Endometrial microvascular endothelial cells (primary cell): ENCODE results near the gene NOL9. TPM values are rescaled to one million over a fixed set of nuclear protein-coding genes. Genes with fewer than 3 reads are reported as not detected.

Source experiments
- in situ Hi-C: cut with HindIII; loops from 2 replicates; pipeline ENCODE4 v1.10.0; 2017; ENCODE audit warnings: low sequenced_read_pairs, low pct_unique_long_range_greater_than_20kb; ENCODE audit errors: inconsistent ontology term
- total RNA-seq: library from RNA; depleted of rRNA; stranded (reverse); fragments of >200 nt; gene quantifications from one replicate; pipeline ENCODE4 v1.2.3, GENCODE V29; 2015; ENCODE audit errors: inconsistent ontology term

NOL9 gene
- total RNA-seq, 1 donor from 2014 or later, result 44.9 TPM

- in situ Hi-C loops, result no loop called here
Measured at GRCh38 chr1:6509220-6509918, 44.9 kb downstream of the NOL9 start.

- in situ Hi-C loops, result no loop called here
Measured at GRCh38 chr1:6508816-6509189, 45.5 kb downstream of the NOL9 start.

GRCh38 chr1:6508154-6508815, 46.0 kb downstream of the NOL9 start:
- in situ Hi-C loops, result no loop called here

- in situ Hi-C loops, result no loop called here
Measured at GRCh38 chr1:6507461-6507911, 46.8 kb downstream of the NOL9 start.

DNA sequence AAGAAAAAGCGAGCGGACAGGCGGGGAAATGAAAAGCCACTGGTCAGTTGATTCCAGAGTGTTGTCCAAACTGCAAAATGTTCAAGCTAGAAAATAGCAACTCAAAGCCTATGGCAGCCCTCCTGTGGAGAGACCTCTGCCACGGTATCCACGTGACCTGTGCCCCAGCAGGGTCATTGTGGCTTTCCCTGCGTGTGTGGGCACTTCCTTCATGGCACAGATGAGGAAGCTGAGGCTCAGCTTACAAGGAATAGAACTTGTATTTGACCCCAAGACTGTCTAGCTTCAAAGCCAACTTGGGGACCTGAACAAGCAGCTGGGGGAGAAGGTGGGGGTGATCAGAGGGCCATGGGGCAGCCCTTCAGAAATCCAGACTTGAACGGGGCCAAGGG, 47.3 kb downstream of the NOL9 start:
- in situ Hi-C loops, result no loop called here

GRCh38 chr1:6506210-6507036, 47.9 kb downstream of the NOL9 start:
- in situ Hi-C loops, result no loop called here

DNA sequence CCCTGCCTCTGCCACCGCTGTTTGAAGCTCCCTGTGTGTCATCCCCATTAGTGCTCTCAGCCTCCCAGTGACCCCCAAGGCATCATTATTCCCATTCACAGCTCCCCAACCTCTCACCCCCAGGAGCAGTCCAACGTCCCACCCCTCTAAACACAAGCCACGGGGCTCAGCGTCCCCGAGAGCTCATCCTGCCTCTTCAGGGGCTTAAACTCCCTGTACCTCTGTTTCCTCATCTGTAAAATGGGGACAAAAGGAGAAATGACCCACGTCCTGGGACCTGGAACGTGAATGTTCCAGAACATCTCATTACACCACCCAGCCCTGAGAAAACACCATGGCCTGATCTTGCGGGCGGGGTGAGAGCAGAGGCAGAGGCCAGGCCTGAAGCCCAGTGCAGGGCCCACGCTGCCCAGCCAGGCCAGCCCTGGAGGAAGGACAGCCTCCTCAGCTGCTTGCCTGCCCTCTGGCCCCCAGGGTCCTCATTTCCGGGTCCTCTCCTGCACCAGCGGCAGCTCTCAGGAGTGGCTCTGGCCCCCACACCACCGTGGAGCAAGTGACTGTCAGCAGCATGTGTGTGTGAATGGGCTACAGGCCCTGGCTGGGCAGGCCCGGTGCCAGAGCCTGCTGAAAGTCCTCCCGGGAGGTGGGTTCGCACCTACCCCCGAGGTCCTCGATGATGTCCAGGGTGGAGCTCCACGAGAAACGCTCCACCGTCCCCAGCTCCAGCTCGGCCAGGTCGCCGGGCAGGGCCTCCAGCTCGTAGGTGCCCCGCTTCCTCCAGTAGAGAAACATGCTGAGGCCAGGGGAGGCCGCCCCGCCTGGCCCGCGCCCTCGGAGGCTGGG, 48.7 kb downstream of the NOL9 start:
- in situ Hi-C loops, result no loop called here

DNA sequence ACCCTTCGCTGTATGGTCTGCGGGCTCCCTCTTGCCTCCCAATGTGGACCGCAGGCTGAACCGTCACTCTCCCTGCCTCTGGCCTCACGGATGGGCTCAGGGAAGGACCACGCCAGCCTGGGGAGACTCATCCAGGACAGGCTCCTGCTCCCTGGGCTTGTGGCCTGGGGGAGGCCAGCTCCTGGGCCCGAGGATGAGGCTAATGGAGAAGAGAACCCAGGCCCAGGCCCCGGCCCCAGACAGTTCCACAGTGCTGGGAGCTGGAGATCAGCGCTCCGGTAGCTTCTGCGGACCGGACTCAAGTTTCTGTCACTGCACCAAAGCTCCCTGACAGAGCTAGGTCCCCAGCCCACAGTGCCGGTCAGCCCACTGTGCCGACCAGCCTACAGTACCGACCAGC, 49.4 kb downstream of the NOL9 start:
- in situ Hi-C loops, result no loop called here

- in situ Hi-C loops, result no loop called here
Measured at GRCh38 chr1:6503884-6504602, 50.3 kb downstream of the NOL9 start.

DNA sequence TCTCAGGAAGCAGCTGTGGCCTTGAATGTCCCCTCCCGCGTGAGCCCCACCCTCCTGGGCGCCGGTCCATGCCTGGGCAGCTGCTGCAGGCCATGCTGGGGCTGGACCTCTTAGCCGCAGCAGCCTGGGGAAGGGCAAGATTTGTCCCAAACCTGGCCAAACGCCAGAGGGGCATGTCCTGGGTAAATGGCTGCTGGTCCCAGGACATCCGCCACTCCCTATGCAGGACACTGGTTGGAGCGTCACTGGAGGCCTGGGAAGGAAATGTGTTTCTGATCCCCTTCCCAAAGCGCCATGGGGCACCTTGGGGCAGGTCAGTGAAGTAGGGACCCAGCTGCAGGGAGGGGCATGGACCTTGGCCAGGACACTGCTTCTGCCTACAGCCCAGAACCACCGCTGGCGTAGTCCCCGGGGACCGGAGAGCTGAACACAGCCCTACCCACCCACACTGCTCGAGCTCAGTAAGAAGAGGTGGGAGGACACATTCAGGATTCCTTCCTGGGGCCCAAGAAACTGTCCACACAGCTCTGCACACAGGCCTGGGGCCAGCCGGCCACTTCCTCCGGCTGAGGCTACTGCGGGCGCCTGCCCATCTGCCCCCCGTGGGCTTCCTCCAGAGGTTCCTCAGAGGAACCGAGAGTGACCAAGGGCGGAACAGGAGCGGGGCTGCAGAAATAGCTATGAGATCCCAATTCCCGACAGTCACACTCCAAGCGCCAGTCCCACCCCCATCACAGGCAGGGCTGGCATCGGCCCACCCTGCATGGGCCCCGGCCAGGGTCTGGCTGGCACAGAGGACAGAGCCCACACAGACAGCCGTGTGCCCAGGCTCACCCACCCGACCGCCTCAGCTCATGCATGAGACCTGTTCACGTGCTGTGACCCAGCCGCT, 52.1 kb downstream of the NOL9 start:
- in situ Hi-C loops, result no loop called here

- in situ Hi-C loops, result no loop called here
Measured at GRCh38 chr1:6501279-6501813, 53.0 kb downstream of the NOL9 start.

DNA sequence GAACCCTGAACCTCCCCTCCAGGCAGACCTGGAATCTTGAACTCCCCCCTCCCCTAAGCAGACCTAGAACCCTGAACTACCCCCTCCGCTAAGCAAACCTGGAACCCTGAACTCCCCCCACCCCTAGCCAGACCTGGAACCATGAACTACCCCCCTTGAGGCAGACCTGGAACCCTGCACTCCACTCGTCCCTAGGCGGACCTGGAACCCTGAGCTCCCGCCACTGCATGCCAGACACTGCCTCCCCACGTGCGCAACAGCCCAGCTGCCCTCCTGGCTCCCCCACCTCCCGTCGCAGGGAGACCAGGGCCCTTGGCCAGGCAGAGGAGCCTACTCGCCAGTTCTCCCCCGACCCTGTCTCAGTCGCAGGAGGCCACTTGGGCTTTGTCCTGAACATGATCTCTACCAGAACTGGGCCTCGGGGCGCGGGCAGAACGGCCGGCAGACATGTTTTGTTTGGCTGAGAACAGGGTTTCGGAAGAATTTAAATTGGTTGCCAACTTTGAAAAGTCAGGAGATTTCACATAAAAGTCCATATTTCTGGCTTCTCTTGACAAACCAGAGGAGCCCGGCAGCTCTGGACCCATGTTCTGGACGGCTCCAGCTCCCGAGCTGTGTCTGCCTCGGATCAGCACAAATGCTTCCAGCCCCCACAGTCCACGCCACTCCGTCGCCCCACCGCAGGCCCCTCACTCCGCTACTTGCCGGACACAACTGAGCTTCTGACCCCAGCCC, 53.6 kb downstream of the NOL9 start:
- in situ Hi-C loops, result no loop called here

- in situ Hi-C loops, result no loop called here
Measured at GRCh38 chr1:6499296-6499695, 55.0 kb downstream of the NOL9 start.

- in situ Hi-C loops, result no loop called here
Measured at GRCh38 chr1:6498576-6499111, 55.7 kb downstream of the NOL9 start.

GRCh38 chr1:6497867-6498575, 56.3 kb downstream of the NOL9 start:
- in situ Hi-C loops, result no loop called here
